Suprapubic skin (tissue), 4 donors: ENCODE data around the gene HSP90AB1. TPM values are rescaled to one million over a fixed set of nuclear protein-coding genes. Genes with fewer than 3 reads are reported as not detected.

Experiments
- DNase-seq, 2 donors: peaks; one replicate each; pipeline ENCODE4 v3.0.0-alpha.2; 2019; ENCODE audit warnings: low spot score in 2 of 2
- H3K27ac ChIP-seq: fragments of 200-600 bp; sonication (generic); one replicate; pipeline ENCODE4 v1.5.1; 2019
- H3K27me3 ChIP-seq: fragments of 200-600 bp; sonication (generic); one replicate; pipeline ENCODE4 v1.5.1; 2019
- H3K36me3 ChIP-seq: fragments of 200-600 bp; sonication (generic); one replicate; pipeline ENCODE4 v1.5.1; 2019
- H3K4me1 ChIP-seq: fragments of 200-600 bp; sonication (generic); one replicate; pipeline ENCODE4 v1.5.1; 2019
- H3K4me3 ChIP-seq: fragments of 200-600 bp; sonication (generic); one replicate; pipeline ENCODE4 v1.5.1; 2019; ENCODE audit warnings: mild to moderate bottlenecking
- H3K9me3 ChIP-seq: fragments of 200-600 bp; sonication (generic); one replicate; pipeline ENCODE4 v1.5.1; 2019
- CTCF ChIP-seq, 2 donors: fragments of 200-600 bp in 1 of 2; fragments of 450-650 bp in 1 of 2; sonication (generic) in 1 of 2; IDR thresholded peaks; one replicate each; pipeline ENCODE4 v1.5.1; 2016 to 2019; ENCODE audit warnings: antibody characterized with exemption in 2 of 2, mild to moderate bottlenecking in 1 of 2, moderate library complexity in 1 of 2
- EP300 ChIP-seq: sonication (generic); formaldehyde crosslinking; IDR thresholded peaks from one replicate; pipeline ENCODE4 v1.6.1; 2017; ENCODE audit warnings: antibody characterized with exemption
- POLR2A ChIP-seq, 2 donors: fragments of 450-650 bp; IDR thresholded peaks; one replicate each; pipeline ENCODE4 v1.6.1; 2017; ENCODE audit warnings: antibody characterized with exemption in 2 of 2, mild to moderate bottlenecking in 2 of 2, moderate library complexity in 2 of 2
- POLR2AphosphoS5 ChIP-seq, 3 donors: sonication (generic); formaldehyde crosslinking; IDR thresholded peaks; one replicate each; pipeline ENCODE4 v1.6.1; 2017; ENCODE audit warnings: antibody characterized with exemption in 3 of 3
- WGBS: methylation state at CpG from one replicate; pipeline ENCODE4 v1.1.5; 2018; 5-methylcytosine and 5-hydroxymethylcytosine counted together
- total RNA-seq, 4 donors: library from RNA; depleted of rRNA; stranded (reverse); fragments of >200 nt; gene quantifications; one replicate each; pipeline ENCODE4 v1.1.0, GENCODE V29; 2016

The HSP90AB1 gene
- total RNA-seq, 4 donors from 2014 or later: 450 to 830 (median 678) TPM

- Histone ChIP-seq H3K36me3 (peaks cover 32% of the 10 kb centered on the region), H3K27ac (no peak overlapping the region), H3K27me3 (peaks cover 42% of the 10 kb centered on the region), H3K4me3 (peak overlapping the region; percentile 50), H3K9me3 (no peaks in the 10 kb centered on the region), H3K4me1 (peaks cover 14% of the 10 kb centered on the region)
- no peak for DNase-seq
- 38% methylated on average over 17 of the region's 20 CpGs for WGBS
- TF ChIP-seq EP300: no peak
- TF ChIP-seq POLR2A (IDR thresholded peaks at IDR 0.05): no peak
- no peak for TF ChIP-seq POLR2AphosphoS5 (IDR thresholded peaks at IDR 0.05)
- no peak for TF ChIP-seq CTCF (IDR thresholded peaks at IDR 0.05)
Measured at GRCh38 chr6:44298055-44298803, 51.3 kb downstream of the HSP90AB1 start.

GRCh38 chr6:44298864-44299263 lies 52.0 kb downstream of the HSP90AB1 start:
- Histone ChIP-seq H3K9me3 (no peaks in the 10 kb centered on the region), H3K27ac (no peak overlapping the region), H3K36me3 (peaks cover 39% of the 10 kb centered on the region), H3K4me1 (peaks cover 14% of the 10 kb centered on the region), H3K27me3 (peaks cover 37% of the 10 kb centered on the region), H3K4me3 (no peak overlapping the region)
- DNase-seq: no peak
- no peak for TF ChIP-seq POLR2A (IDR thresholded peaks at IDR 0.05)
- no peak for TF ChIP-seq EP300
- no peak for TF ChIP-seq CTCF (IDR thresholded peaks at IDR 0.05)
- TF ChIP-seq POLR2AphosphoS5 (IDR thresholded peaks at IDR 0.05): no peak
- WGBS: 77% methylated on average over 3 of the region's 3 CpGs

- H3K36me3 ChIP-seq: peaks cover 54% of the 10 kb centered on the region
- WGBS: 40% methylated on average over 2 of the region's 7 CpGs
- no peak for TF ChIP-seq POLR2AphosphoS5 (IDR thresholded peaks at IDR 0.05)
- TF ChIP-seq CTCF (IDR thresholded peaks at IDR 0.05): no peak
- TF ChIP-seq EP300: no peak
- TF ChIP-seq POLR2A (IDR thresholded peaks at IDR 0.05): no peak
- peaks cover 14% of the 10 kb centered on the region for H3K4me1 ChIP-seq
- DNase-seq: no peak
- H3K9me3 ChIP-seq: no peaks in the 10 kb centered on the region
- H3K27ac ChIP-seq: no peak overlapping the region
- no peak overlapping the region for H3K4me3 ChIP-seq
- peaks cover 23% of the 10 kb centered on the region for H3K27me3 ChIP-seq
Measured at GRCh38 chr6:44300292-44300823, 53.5 kb downstream of the HSP90AB1 start.

- peak in 1 of 2 donors; percentile 74 for DNase-seq
- Histone ChIP-seq H3K4me1 (peaks cover 14% of the 10 kb centered on the region), H3K36me3 (peaks cover 61% of the 10 kb centered on the region), H3K27ac (no peak overlapping the region), H3K9me3 (no peaks in the 10 kb centered on the region), H3K4me3 (no peak overlapping the region), H3K27me3 (peaks cover 16% of the 10 kb centered on the region)
- TF ChIP-seq CTCF (IDR thresholded peaks at IDR 0.05) (no peak), POLR2A (IDR thresholded peaks at IDR 0.05) (no peak)
- WGBS: 90% methylated on average over 2 of the region's 8 CpGs
Measured at GRCh38 chr6:44301106-44301505, 54.2 kb downstream of the HSP90AB1 start.

- no peak for TF ChIP-seq POLR2A (IDR thresholded peaks at IDR 0.05)
- no peak for TF ChIP-seq CTCF (IDR thresholded peaks at IDR 0.05)
- no peak for TF ChIP-seq POLR2AphosphoS5 (IDR thresholded peaks at IDR 0.05)
- no peak for TF ChIP-seq EP300
- WGBS: 82% methylated on average over 5 of the region's 14 CpGs
- H3K27me3 ChIP-seq: peaks cover 7% of the 10 kb centered on the region
- peaks cover 70% of the 10 kb centered on the region for H3K36me3 ChIP-seq
- peak in 1 of 2 donors; percentile 49 for DNase-seq
- H3K4me3 ChIP-seq: no peak overlapping the region
- H3K4me1 ChIP-seq: peaks cover 12% of the 10 kb centered on the region
- H3K27ac ChIP-seq: no peak overlapping the region
- H3K9me3 ChIP-seq: no peaks in the 10 kb centered on the region
Measured at GRCh38 chr6:44301782-44302564, 55.1 kb downstream of the HSP90AB1 start.
